Peyer's patch (tissue), 4 donors: ENCODE results near the gene ERO1A.

Experiments
- CTCF ChIP-seq, 6 experiments: fragments of 450-650 bp in 4 of 6; fragments of 200-600 bp in 2 of 6; sonication (generic) in 1 of 6; IDR thresholded peaks; one replicate each; pipeline ENCODE4 v1.5.1; 2017 to 2019; ENCODE audit warnings: antibody characterized with exemption in 6 of 6, mild to moderate bottlenecking in 3 of 6, moderate library complexity in 1 of 6
- POLR2A ChIP-seq, 2 donors: fragments of 450-650 bp; IDR thresholded peaks; one replicate each; pipeline ENCODE4 v1.5.1; 2017; ENCODE audit warnings: antibody characterized with exemption in 2 of 2, mild to moderate bottlenecking in 2 of 2, moderate library complexity in 2 of 2

GRCh38 chr14:52703225-52703624 lies 7.9 kb upstream of the ERO1A start:
- TF ChIP-seq CTCF (IDR thresholded peaks at IDR 0.05) (no peak), POLR2A (IDR thresholded peaks at IDR 0.05) (no peak)
